A549 (cell line): ENCODE data around the gene SPECC1L. TPM values are rescaled to one million over a fixed set of nuclear protein-coding genes. Genes with fewer than 3 reads are reported as not detected.
"Not testable (repeated sequence)": the region's sequence is repeated elsewhere in the genome, so short reads cannot be mapped to it uniquely, and the experiment has no call there.

Experiments used
- ATAC-seq, 2 experiments: fragments of 200-7000 bp in 1 of 2; fragments of >200 bp in 1 of 2; cut with Nextera tagmentation in 1 of 2; cut with Tn5 transposase in 1 of 2; 3 replicates each; pipeline versions ENCODE4 v1.8.0 to v1.9.1; 2018 to 2020; ENCODE audit warnings: mild to moderate bottlenecking in 1 of 2, moderate library complexity in 1 of 2
- CTCF ChIA-PET: fragments of 300-600 bp; sonication (Branson Sonifier 250); formaldehyde crosslinking; extraction: SDS; loops from one replicate; lab custom pipeline; 2021; ENCODE audit warnings: antibody characterized with exemption, inconsistent platforms; lab: Yijun Ruan, JAX
- POLR2A ChIA-PET: fragments of 350-600 bp; formaldehyde crosslinking; extraction: SDS; loops from one replicate; lab custom pipeline; 2021; ENCODE audit warnings: antibody characterized with exemption, inconsistent platforms; lab: Yijun Ruan, JAX
- DNase-seq, 2 experiments: peaks; one replicate each; pipeline versions ENCODE4 v3.0.0 to v3.0.0-alpha.2; 2011 to 2016; ENCODE audit warnings: low read depth in 1 of 2, low spot score in 1 of 2
- FAIRE-seq: peaks from 2 replicates; lab custom pipeline; 2011; peaks lifted over from hg19 to GRCh38; lab: Jason Lieb, UNC
- H3K27ac ChIP-seq, 2 experiments: fragments of >200 bp; sonication (Bioruptor Twin); formaldehyde crosslinking; 3 replicates each; pipeline ENCODE4 v1.5.1; 2016 to 2017
- H3K4me1 ChIP-seq: fragments of >200 bp; sonication (Bioruptor Twin); formaldehyde crosslinking; 3 replicates; pipeline ENCODE4 v1.6.1; 2016
- H3K4me2 ChIP-seq: fragments of >200 bp; sonication (Bioruptor Twin); formaldehyde crosslinking; 3 replicates; pipeline ENCODE4 v1.6.1; 2016
- H3K4me3 ChIP-seq: fragments of >200 bp; sonication (Bioruptor Twin); formaldehyde crosslinking; 3 replicates; pipeline ENCODE4 v1.5.1; 2016
- H3K9me3 ChIP-seq: fragments of >200 bp; sonication (Bioruptor Twin); formaldehyde crosslinking; 3 replicates; pipeline ENCODE4 v1.6.1; 2016
- CBX8 ChIP-seq: fragments of 200-600 bp; sonication (generic); IDR thresholded peaks from 2 replicates; pipeline ENCODE4 v1.6.1; 2016
- EHMT2 ChIP-seq: fragments of 200-600 bp; sonication (generic); IDR thresholded peaks from 2 replicates; pipeline ENCODE4 v1.6.1; 2016; ENCODE audit warnings: antibody characterized with exemption, low read depth, mild to moderate bottlenecking, moderate library complexity
- FOSL2 ChIP-seq, 2 experiments: fragments of 450-650 bp in 1 of 2; fragments of >200 bp in 1 of 2; sonication (Bioruptor Twin) in 1 of 2; formaldehyde crosslinking; IDR thresholded peaks; 2 replicates each; pipeline versions ENCODE4 v1.5.0 to v1.6.1; 2016 to 2020; ENCODE audit warnings: mild to moderate bottlenecking in 1 of 2, moderate library complexity in 1 of 2
- HDAC2 ChIP-seq: fragments of 200-600 bp; sonication (generic); IDR thresholded peaks from 2 replicates; pipeline ENCODE4 v1.6.1; 2016
- HEYL ChIP-seq: fragments of 250-450 bp; sonication (Bioruptor Pico); IDR thresholded peaks from 2 replicates; pipeline ENCODE4 v1.8.0; 2021; ENCODE audit warnings: mild to moderate bottlenecking, moderate library complexity
- KDM1A ChIP-seq: fragments of 200-600 bp; sonication (generic); IDR thresholded peaks from 2 replicates; pipeline ENCODE4 v1.6.1; 2016; ENCODE audit warnings: low read depth, mild to moderate bottlenecking
- MYC ChIP-seq: IDR thresholded peaks from 2 replicates; pipeline ENCODE4 v1.6.1; 2012; ENCODE audit warnings: mild to moderate bottlenecking, inconsistent platforms, low read length, improper control_type of control experiment, borderline replicate concordance
- NR3C1 ChIP-seq: fragments of >200 bp; sonication (Bioruptor Twin); formaldehyde crosslinking; IDR thresholded peaks from 3 replicates; pipeline ENCODE4 v1.6.1; 2017
- RAD21 ChIP-seq, 2 experiments: fragments of >200 bp in 1 of 2; sonication (Bioruptor Twin) in 1 of 2; formaldehyde crosslinking in 1 of 2; IDR thresholded peaks in 1 of 2; conservative IDR thresholded peaks in 1 of 2; 2 replicates in 1 of 2; 3 replicates in 1 of 2; pipeline ENCODE4 v1.6.1; 2012 to 2018; ENCODE audit warnings: inconsistent platforms in 1 of 2
- RARB ChIP-seq: fragments of 250-450 bp; sonication (Bioruptor Pico); IDR thresholded peaks from 2 replicates; pipeline ENCODE4 v1.8.0; 2021; ENCODE audit warnings: mild to moderate bottlenecking, moderate library complexity
- RNF2 ChIP-seq: fragments of 200-600 bp; sonication (generic); IDR thresholded peaks from 2 replicates; pipeline ENCODE4 v1.6.1; 2016; ENCODE audit warnings: low read depth, mild to moderate bottlenecking, antibody characterized with exemption, moderate library complexity, borderline replicate concordance
- TFCP2L1 ChIP-seq: fragments of 250-450 bp; sonication (Bioruptor Pico); IDR thresholded peaks from 2 replicates; pipeline ENCODE4 v1.5.0; 2021; ENCODE audit warnings: mild to moderate bottlenecking
- TP53 ChIP-seq: fragments of 250-450 bp; sonication (Bioruptor Pico); IDR thresholded peaks from 2 replicates; pipeline ENCODE4 v1.5.0; 2021; ENCODE audit warnings: mild to moderate bottlenecking, moderate library complexity
- ZFP36 ChIP-seq: fragments of 450-650 bp; IDR thresholded peaks from 2 replicates; pipeline ENCODE4 v1.6.1; 2014; ENCODE audit warnings: borderline replicate concordance; ENCODE audit not compliant: partially characterized antibody
- ZNF302 ChIP-seq: fragments of 250-450 bp; sonication (Bioruptor Pico); IDR thresholded peaks from 2 replicates; pipeline ENCODE4 v1.9.0; 2021; ENCODE audit warnings: inconsistent platforms, mild to moderate bottlenecking, moderate library complexity
- WGBS: methylation state at CpG from one replicate; pipeline ENCODE4 v1.1.6; 2017; ENCODE audit errors: missing lambda C conversion rate; 5-methylcytosine and 5-hydroxymethylcytosine counted together
- polyA plus RNA-seq, 4 experiments: library from polyadenylated mRNA; depleted of rRNA in 3 of 4; stranded (reverse); fragments of >200 nt; fragmentation: RNase III in 1 of 4; extraction: RNeasy Plus Mini Kit Qiagen cat#74134 plus additional on column Dnase treatment in 1 of 4; gene quantifications; 2 replicates in 3 of 4; 3 replicates in 1 of 4; pipeline ENCODE4 v1.2.3, GENCODE V29; 2011 to 2017
- TF ChIP-seq, protein P1 (sequence below): fragments of >200 bp; sonication (Bioruptor Twin); formaldehyde crosslinking; IDR thresholded peaks from 2 replicates; pipeline ENCODE4 v1.6.1; 2016
- TF ChIP-seq, protein P2 (sequence below): IDR thresholded peaks from 2 replicates; pipeline ENCODE4 v1.6.1; 2012
- TF ChIP-seq, protein P3 (sequence below): fragments of >200 bp; sonication (Bioruptor Twin); formaldehyde crosslinking; IDR thresholded peaks from 3 replicates; pipeline ENCODE4 v1.6.1; 2016
- TF ChIP-seq, protein P4 (sequence below): fragments of 450-650 bp; IDR thresholded peaks from 2 replicates; pipeline ENCODE4 v1.6.1; 2014; ENCODE audit warnings: antibody characterized with exemption
- TF ChIP-seq, protein P5 (sequence below): fragments of >200 bp; sonication (Bioruptor Twin); formaldehyde crosslinking; IDR thresholded peaks from 3 replicates; pipeline ENCODE4 v1.5.1; 2016

The SPECC1L gene
- polyA plus RNA-seq, 2 of the 4 experiments (the other 2 are of a cell fraction): 14.8 to 25.2 TPM

DNA sequence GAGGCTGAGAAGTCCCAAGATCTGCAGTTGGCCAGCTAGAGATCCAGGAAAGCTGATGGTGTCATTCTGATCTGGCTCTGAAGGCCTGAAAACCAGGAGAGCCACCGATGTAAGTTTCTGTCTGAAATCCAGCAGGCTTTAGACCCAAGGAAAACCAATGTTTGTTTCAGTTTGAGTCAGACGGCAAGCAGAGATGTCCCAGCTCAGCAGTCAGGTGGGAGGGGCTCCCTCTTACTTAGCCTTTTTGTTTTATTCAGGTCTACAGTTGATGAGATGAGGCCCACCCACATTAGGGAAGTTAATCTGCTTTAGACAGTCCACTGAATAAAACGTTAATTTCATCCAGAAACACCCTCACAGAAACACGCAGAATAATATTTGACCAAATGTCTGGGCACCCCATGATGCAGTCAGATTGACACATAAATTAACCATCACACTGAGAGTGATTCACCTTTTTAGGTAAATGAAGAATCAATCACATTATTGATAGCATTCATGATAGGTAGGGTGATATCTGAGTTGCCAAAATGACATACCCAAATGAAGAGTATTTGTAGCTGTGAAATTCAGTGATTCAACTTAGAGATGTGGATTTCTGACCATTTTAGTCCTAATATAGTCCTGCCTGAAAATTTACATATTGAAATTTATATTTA lies 28.0 kb downstream of the SPECC1L start:
- DNase-seq, H3K4me3 ChIP-seq, H3K4me2 ChIP-seq, H3K9me3 ChIP-seq, POLR2A ChIA-PET, H3K27ac ChIP-seq, FAIRE-seq, ATAC-seq: not testable (repeated sequence)
- WGBS: 84% methylated on average over 4 of the region's 4 CpGs
- CTCF ChIA-PET: interaction anchor here (0.6 kb wide), 1 partner anchor 218 kb away, joined by 3 read pairs; no protein-coding TSS in a partner anchor
- H3K4me1 ChIP-seq: peaks cover 13% of the 10 kb centered on the region; the same call in 2 of the 3 replicates

DNA sequence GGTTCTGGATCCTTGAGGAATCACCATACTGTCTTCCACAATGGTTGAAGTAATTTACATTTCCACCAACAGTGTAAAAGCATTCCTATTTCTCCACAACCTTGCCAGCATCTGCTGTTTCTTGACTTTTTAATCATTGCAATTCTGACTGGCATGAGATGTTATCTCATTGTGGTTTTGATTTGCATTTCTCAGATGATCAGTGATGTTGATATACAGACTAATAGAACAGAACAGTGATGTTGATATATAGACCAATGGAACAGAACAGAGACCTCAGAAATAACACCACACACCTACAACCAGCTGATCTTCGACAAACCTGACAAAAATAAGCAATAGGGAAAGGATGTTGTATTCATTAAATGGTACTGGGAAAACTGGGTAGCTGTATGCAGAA lies 29.9 kb downstream of the SPECC1L start:
- H3K9me3 ChIP-seq, CTCF ChIA-PET, FAIRE-seq, H3K27ac ChIP-seq, DNase-seq, ATAC-seq, POLR2A ChIA-PET, H3K4me3 ChIP-seq, H3K4me2 ChIP-seq: not testable (repeated sequence)
- H3K4me1 ChIP-seq: peaks cover 19% of the 10 kb centered on the region; the same call in 2 of the 3 replicates
- WGBS: 95% methylated on average over 1 of the region's 1 CpG

DNA sequence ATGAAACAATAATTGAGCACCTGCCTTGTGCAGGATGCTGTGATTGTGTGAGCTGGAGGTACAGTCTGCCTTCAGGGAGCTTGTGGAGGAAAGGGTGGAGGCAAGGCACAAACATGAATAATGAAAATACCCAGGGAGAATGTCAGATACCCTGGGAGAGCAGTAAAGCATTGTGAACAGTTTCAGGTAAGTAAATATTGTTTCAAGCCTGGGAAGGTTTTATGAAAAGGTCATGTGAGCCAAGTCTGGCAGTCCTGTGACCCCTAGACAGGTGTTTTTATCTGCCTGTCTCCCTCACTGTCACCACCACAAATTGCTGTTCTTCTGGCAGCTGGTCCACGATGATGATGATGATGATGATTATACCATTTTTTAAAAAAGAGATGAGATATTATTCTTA lies 32.0 kb downstream of the SPECC1L start:
- ATAC-seq (no peak), DNase-seq (no peak), FAIRE-seq (no peak)
- POLR2A ChIA-PET: no interaction called here
- H3K4me2 ChIP-seq: no peak overlapping the region
- no peak overlapping the region for H3K4me3 ChIP-seq
- WGBS: 84% methylated on average over 1 of the region's 1 CpG
- CTCF ChIA-PET: interaction anchor here (0.7 to 1.4 kb wide), 4 partner anchors 13 to 223 kb away, joined by 3 read pairs; no protein-coding TSS in a partner anchor
- no peak overlapping the region for H3K27ac ChIP-seq
- peaks cover 19% of the 10 kb centered on the region; the same call in 2 of the 3 replicates for H3K4me1 ChIP-seq
- TF ChIP-seq TP53 (CRISPR knock-in tag): no peak
- TF ChIP-seq, protein P1, sequence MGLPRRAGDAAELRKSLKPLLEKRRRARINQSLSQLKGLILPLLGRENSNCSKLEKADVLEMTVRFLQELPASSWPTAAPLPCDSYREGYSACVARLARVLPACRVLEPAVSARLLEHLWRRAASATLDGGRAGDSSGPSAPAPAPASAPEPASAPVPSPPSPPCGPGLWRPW: no peak
- H3K9me3 ChIP-seq: 0 out of 3 replicates have a peak, but pooled peaks cover 5% of the 10 kb centered on the region

DNA sequence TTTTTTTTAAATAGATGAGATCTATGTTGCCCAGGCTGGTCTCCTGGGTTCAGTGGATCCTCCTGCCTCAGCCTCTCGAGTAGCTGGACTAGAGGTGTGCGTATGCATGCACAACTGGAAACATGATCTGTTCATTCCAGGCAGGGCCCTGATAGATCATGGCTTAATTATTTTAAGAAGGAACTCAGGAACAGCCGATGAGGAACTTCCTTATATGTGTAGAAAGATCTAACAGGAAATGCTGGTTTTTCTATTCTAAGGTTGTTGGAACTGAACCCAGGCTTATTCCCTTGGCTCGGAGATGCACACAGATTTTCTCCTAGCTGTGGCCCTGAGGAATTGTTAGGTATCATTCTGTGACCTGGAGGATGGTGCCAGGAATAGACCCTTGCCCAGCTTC lies 32.4 kb downstream of the SPECC1L start:
- TF ChIP-seq TFCP2L1 (CRISPR knock-in tag): no peak
- no peak for TF ChIP-seq NR3C1
- TF ChIP-seq, protein P1: no peak
- TF ChIP-seq, protein P2, sequence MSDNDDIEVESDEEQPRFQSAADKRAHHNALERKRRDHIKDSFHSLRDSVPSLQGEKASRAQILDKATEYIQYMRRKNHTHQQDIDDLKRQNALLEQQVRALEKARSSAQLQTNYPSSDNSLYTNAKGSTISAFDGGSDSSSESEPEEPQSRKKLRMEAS: no peak
- TF ChIP-seq EHMT2: no peak
- no peak for TF ChIP-seq KDM1A
- TF ChIP-seq, protein P3, sequence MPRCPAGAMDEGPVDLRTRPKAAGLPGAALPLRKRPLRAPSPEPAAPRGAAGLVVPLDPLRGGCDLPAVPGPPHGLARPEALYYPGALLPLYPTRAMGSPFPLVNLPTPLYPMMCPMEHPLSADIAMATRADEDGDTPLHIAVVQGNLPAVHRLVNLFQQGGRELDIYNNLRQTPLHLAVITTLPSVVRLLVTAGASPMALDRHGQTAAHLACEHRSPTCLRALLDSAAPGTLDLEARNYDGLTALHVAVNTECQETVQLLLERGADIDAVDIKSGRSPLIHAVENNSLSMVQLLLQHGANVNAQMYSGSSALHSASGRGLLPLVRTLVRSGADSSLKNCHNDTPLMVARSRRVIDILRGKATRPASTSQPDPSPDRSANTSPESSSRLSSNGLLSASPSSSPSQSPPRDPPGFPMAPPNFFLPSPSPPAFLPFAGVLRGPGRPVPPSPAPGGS: no peak
- TF ChIP-seq RAD21 (conservative IDR thresholded peaks at IDR 0.05 in 1 of 2, IDR thresholded peaks at IDR 0.05 in 1 of 2): no peak
- TF ChIP-seq, protein P4, sequence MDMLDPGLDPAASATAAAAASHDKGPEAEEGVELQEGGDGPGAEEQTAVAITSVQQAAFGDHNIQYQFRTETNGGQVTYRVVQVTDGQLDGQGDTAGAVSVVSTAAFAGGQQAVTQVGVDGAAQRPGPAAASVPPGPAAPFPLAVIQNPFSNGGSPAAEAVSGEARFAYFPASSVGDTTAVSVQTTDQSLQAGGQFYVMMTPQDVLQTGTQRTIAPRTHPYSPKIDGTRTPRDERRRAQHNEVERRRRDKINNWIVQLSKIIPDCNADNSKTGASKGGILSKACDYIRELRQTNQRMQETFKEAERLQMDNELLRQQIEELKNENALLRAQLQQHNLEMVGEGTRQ: no peak
- TF ChIP-seq, protein P5, sequence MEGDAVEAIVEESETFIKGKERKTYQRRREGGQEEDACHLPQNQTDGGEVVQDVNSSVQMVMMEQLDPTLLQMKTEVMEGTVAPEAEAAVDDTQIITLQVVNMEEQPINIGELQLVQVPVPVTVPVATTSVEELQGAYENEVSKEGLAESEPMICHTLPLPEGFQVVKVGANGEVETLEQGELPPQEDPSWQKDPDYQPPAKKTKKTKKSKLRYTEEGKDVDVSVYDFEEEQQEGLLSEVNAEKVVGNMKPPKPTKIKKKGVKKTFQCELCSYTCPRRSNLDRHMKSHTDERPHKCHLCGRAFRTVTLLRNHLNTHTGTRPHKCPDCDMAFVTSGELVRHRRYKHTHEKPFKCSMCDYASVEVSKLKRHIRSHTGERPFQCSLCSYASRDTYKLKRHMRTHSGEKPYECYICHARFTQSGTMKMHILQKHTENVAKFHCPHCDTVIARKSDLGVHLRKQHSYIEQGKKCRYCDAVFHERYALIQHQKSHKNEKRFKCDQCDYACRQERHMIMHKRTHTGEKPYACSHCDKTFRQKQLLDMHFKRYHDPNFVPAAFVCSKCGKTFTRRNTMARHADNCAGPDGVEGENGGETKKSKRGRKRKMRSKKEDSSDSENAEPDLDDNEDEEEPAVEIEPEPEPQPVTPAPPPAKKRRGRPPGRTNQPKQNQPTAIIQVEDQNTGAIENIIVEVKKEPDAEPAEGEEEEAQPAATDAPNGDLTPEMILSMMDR: no peak
- no peak for TF ChIP-seq RARB (CRISPR knock-in tag)
- no peak for TF ChIP-seq ZFP36
- no peak for TF ChIP-seq MYC
- no peak for TF ChIP-seq RNF2
- no peak for TF ChIP-seq CBX8
- TF ChIP-seq ZNF302 (CRISPR knock-in tag): no peak
- TF ChIP-seq HDAC2: no peak
- TF ChIP-seq FOSL2 (IDR thresholded peaks at IDR 0.05): no peak
- TF ChIP-seq FOSL2 (CRISPR knock-in tag; IDR thresholded peaks at IDR 0.05): no peak
- TF ChIP-seq HEYL (CRISPR knock-in tag): no peak
- no peak overlapping the region for H3K27ac ChIP-seq
- WGBS: 91% methylated on average over 4 of the region's 4 CpGs
- POLR2A ChIA-PET: interaction anchor here (0.5 kb wide), 1 partner anchor 15 kb away, joined by 6 read pairs; no protein-coding TSS in a partner anchor
- H3K4me2 ChIP-seq: no peak overlapping the region
- peaks cover 19% of the 10 kb centered on the region; the same call in 2 of the 3 replicates for H3K4me1 ChIP-seq
- DNase-seq (no peak), FAIRE-seq (no peak), ATAC-seq (no peak)
- H3K4me3 ChIP-seq: no peak overlapping the region
- CTCF ChIA-PET: interaction anchor here (0.7 to 1.4 kb wide), 3 partner anchors 14 to 223 kb away, joined by 3 read pairs; no protein-coding TSS in a partner anchor
- 0 out of 3 replicates have a peak, but pooled peaks cover 5% of the 10 kb centered on the region for H3K9me3 ChIP-seq
